Eye (tissue), 1 donor: ENCODE data around the gene MAP4K2.
"Not testable (repeated sequence)": the region's sequence is repeated elsewhere in the genome, so short reads cannot be mapped to it uniquely, and the experiment has no call there.

Source experiments
- DNase-seq: peaks from one replicate; pipeline ENCODE4 v3.0.0-alpha.2; 2015

The MAP4K2 gene

DNA sequence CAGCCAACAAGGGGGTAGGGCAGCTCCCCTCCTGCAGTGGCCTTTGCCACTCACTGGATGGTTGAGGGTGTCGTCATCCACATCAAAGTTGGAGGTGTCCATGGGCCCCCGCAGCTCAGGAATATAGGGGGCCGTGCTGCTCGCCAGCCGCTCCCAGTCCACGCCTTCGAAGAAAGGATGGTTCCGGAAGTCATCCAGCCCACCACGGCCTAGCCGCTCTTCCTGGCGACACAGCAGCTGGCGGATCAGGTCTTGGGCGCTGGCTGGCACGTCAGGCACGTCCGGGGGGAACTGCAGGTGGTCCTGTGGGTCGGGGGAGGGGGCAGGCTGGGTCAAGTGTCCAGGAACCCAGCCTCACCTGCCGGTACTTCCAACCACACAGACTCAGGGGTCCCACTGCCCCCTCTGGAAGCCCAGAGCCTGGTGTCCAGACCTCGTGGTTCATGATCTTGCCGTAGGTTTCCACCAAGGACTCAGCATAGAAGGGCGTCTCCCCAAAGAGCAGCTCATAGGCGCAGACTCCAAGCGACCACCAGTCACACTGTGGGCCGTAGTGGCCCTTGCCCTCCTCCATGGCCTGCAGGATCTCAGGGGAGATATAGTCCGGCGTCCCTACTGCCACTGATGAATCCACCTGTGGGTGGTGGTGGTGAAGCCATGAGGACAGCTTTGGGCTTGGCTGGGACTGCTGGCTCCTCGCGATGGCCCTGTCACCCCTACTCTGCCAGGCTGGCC is 35.8 kb upstream of the MAP4K2 start:
- no peak for DNase-seq

DNA sequence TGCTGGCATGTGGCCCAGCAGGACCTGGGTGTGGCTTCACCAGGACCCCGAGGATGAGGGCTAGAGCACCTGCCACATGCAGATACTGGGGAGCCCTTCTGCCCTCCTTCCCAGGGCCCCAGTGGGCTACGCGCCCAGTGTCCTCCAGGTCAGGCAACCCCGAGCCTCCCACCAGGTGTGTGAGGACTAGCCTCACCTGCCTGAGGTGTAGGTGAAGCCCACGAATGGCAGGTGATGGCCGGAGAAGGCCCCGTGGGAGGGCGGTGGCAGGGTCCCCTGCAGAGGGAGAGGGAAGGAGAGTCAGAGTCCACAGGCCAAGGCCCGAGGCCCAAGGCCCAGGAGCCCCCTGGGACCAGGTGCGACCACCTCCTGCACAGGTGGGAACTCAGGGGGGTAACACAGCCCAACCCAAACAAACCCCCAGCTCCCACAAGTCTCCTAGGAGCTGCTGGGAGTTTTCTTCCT is 34.9 kb upstream of the MAP4K2 start:
- no peak for DNase-seq

DNA sequence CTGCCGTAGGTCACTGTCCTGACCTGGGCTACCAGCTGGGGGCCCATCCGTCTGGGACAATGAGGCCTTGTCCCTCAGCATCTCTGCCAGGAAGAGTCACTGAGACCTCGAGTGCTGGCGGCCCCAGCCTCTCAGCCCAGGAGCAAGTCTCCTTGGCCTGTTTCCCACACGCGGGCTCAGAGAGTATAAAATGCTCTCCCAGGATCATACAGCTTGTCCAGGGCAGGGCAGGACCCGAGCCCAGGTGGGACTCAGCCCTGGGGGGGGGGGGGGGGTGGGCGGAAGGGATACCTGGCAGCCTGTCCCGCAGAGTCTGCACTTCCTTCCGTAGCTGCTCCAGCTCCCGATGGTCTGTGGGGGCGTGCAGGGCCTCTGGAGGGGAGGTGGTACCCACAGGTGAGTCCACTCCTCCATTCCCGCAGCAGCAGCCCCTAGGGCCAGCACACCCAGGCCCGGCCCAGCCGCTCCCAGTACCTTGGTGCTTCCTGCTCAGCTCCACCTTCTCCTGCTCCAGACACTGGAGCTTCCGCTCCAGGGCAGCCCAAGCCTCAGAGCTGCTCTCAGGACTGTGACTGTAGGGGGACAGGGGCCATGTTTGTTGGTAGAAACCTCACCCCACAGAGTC is 33.5 kb upstream of the MAP4K2 start:
- no peak for DNase-seq

DNA sequence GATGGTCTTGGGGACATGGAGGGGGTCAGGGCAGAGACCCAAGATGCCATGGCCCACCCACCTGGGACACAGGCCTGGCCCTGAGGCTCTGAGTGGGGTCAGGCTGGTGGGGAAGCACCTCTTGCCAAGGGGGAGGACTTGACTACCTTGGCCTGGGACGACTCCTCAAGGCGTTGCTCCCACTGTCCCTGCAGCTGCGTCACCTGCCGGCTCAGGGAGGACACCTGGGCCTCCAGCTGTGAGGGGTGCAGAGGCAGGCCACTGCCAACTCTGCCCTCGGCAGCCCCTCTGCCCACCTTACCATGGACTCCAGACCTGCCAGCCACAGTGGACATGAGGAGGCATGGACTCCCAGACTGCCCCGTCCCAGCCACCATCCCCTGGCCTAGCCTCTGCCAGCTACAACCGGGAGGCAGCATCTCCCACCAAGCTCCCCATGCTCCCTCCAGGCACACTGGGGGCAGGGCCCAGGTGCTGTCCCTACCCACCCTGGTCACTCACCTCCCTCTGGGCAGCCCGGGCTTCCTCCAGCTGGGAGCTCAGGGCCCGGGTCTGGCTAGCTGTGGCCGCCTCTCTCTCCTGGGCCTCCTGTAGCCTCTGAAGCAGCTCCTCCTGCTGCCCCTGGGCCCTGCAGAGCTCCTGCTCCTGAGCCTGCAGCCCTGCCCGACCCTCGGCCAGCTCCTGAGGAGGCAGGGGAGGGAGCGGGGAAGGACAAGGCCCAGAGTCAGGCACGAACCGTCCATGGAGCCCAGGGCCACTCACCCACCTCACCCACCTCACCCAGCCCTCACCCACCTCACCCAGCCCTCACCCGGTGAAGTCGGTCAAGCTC is 32.8 kb upstream of the MAP4K2 start:
- no peak for DNase-seq

DNA sequence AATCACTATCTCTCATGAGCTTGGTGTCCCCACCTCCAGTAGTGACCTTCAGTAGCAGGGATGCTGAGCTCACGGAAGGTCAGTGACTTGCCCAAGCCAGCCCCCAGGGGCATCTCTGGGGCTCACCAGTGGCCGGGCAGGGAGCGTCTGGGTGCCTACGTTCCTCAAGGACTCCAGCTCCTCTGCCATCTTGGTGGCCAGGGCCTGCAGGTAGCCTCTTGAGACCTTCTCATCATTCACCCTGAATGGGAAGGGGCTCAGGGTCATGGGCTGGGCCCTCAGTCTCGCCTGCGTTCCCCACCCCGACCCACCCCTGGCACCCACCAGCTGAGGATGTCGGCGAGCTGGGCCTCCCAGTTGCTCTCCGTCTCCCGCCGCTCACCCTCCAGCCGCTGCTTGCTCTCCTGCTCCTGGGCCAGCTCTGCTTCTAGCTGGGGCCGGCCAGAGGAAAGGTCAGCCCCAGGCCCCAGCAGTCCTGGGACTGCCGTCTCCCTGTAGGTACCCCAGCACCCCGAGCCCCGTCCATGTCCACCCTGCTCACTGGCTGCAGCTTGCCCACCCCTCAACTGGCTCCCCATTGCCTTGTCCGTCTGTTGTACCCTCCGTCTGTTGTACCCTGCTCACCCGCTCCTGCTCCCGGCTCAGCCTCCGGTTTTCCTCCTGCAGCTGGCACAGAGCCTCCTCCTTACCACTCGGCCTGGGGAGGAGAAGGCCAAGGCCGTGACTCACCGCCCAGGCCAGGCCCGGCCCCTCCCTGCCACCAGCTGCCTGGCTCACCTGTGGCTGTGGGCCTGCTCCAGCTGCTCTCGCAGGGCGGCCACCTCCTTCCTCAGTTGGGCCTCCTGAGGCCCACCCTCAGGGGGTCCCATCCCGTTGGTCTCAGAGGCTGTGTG is 32.0 kb upstream of the MAP4K2 start:
- no peak for DNase-seq

DNA sequence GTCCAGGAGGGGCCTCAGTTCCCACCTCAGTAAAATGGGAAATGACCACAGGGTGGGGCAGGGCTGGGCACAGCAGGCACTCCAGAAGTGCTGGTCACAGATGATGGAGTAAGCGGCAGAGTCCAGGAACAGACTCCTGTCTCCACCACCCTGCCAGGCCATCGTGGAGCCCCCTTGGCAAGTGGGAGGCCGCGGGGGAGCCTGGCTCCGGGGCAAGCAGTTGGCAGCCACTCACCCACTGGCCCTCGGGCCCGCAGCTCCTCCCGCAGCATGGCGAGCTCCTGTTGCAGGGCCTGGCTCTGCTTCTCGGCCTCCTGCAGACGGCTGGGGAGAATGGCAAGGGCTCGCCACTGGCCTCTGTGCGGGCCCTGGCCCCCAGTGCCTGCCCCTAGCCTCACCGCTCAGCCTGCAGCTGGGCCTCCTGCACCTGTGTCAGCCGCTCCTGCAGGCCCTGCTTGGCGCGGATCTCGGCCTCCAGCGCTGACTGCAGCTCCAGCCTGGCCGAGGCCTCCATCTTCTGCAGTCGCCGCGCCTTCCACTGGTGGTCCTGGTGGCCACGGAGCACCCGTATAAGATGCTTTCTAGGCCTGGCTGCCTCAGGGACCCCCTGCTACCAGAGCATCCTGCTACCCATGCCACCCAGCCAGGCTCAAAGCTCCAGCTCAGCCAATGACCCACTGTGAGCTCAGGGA is 31.2 kb upstream of the MAP4K2 start:
- no peak for DNase-seq

DNA sequence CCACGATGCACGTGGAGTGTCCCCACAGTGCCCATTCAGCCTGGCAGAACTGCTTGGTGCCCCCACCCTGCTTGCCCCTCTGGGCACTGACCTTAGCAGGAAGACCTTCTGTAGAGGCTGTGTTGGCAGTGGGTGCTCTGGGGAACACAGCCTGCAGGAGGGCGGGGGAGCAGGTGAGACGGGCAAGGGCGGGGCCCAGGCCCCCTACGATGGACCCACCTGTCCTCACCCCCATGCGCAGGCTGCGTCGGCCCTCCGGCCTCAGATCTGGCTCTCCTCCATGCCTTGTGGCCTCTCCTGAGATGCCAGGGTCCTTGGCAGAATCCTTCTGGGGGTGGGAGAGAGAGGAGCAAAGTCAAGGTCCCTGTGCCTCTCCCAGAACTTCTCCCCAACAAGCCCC is 30.5 kb upstream of the MAP4K2 start:
- DNase-seq, result no peak

DNA sequence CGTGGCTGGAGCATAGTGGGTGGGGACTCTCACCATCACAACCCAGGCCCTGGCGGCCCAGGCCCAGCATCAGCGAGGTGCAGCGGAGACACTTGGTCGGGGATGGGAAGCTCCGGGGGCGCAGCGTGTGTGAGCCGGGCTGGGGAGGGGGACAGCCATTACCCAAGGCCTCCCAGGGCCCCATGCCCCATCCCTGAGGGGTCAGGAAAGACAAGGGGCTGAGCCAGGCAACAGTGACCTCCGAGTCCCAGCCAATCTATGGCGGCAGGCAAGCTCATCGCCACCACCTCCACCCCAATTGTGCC is 30.1 kb upstream of the MAP4K2 start:
- no peak for DNase-seq

DNA sequence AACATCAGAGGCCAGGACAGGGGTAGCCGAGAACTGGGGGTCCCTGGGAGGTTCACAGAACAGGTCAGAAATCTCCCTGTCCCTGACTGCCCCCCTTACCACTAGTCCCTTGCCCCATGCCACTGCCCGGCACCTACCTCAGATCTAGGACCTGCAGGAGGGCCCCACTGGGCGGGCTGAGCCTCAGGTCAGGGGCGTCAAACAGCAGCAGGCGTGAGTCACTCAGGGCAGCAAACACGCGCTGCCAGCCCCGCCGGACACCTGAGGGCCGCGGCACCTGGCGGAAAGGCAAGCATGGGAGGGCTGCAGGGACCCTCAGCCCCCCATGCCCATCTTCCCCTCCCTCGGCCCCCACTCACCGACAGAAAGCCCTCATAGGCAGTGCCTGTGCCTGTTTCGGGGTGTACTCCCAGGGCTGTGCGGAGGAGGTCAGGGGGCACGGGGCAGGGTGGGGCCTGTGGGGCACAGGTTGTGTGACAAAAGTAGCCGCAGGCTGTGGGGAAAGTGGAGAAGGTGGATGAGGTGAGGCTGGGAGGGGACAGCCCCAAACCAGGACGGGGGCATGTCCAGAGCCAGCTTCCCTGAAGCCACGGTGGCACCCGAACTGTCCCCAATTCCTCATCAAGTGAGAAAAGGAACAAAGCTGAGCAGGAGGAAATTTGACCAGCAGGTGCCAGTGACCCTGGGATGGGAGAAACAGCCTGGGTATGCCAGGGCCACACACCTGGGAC is 29.6 kb upstream of the MAP4K2 start:
- DNase-seq, result no peak

DNA sequence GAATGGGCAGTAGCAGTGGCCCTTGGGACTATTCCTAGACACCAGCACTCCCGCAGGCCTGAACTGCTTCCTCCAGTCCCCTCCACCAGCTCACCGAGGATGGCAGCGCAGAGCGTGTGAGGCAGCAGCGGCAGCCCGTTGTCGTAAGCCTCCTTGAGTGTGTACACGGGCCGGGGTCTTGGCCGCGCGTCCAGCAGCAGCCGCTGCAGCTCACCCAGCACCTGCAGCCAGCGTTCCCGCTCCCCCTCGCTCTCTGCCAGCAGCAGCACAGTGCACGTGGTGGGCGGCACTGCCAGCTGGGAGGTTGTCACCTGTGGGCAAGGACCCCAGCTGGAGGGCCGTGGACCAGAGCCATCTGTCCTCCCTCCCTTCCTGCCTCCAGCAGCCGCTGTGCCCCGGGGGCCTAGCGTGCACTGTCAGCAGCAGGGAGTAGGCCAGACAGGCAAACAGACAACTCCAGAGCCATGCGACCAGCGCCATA is 28.4 kb upstream of the MAP4K2 start:
- DNase-seq, result no peak

DNA sequence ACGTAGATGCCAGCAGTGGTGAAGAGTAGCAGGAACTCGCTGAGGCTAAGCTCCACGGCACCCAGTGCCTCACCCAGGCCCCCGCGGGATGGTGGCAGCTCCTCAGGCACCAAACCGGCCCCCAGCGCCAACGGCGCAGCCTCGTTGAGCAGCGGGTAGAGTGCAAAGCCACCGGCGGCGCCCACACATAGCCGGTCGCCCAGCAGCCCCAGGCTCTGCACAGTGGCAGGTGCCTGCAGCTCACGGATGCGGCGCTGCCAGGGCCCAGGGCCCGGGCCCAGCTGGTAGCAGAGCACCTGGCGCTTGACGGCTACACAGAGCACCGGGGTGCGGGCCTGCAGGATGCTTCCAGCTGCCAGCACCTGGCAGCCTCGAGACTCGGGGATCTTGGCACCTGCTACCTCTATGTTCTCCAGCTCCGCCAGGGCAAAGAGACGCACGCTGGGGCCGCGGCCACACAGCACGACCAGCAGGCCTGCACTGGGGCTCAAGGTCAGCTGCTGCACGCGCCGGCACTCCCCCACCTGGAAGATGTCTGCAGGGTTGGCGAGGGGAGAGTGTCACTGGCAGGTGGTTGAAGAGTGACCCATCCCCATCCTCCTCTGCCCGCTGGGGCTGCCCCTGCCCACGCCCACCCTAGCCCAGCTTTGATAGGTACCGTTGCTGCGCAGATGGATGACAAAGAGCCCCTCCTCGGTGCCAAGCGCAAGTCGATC is 26.7 kb upstream of the MAP4K2 start:
- no peak for DNase-seq

DNA sequence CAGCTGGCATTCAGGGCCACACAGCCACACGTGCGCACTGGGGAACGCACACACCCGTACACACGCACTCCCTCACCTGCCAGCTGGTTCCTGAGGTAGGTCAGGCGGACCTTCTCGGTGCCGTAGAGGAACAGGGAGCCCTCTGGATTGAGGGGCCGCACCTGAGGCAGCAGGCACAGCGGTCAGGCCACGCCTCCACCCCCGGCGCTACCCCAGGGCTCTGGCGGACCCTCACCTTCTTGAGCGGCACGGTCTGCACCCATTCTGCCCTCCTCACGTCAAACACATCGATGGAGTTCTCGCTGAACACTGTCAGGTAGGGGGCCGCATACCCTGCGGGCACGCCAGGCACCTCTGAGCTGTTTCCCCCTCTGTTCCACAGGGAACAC is 24.4 kb upstream of the MAP4K2 start:
- no peak for DNase-seq

DNA sequence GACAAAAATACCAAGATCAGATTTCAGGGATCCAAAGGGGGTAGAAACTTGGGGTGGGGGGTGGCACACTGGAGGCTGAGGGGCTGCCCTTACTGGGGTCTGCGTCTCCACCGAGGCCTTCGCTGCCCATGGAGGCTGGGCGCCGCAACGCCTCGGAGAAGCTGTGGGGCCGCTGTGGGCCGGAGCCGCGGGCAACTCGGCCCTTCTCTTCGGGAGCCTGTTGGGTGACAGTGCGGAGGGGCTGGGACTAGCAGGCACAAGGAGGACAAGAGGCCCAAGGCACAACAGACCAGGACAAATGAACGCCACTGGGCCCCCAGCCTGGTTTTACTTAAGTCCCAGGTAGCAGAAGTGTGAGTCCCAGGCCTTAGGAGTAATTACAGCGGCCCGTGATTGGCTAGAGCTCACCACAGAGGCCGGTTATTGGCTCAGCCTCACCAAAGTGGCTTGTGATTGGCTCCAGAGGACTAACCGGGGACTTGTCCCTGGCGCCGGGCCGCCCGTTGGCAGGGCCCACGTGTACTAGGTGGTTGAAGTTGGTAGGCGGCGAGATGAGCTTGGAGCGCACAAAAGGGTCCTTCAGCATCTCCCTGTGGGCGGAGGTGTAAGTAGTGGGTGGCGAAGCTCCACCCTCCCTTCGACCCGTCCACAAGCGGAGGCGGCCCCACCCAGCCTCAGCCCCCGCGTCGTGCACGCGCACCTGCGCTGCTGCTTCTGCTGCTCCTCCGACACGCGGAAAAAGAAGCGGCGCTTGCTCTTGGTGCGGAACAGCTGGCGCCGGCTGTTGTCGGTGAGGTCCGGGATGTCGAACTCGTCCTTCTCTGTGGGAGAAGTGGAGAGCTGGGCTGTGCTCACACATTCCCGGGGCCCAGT is 23.8 kb upstream of the MAP4K2 start:
- DNase-seq, result no peak

DNA sequence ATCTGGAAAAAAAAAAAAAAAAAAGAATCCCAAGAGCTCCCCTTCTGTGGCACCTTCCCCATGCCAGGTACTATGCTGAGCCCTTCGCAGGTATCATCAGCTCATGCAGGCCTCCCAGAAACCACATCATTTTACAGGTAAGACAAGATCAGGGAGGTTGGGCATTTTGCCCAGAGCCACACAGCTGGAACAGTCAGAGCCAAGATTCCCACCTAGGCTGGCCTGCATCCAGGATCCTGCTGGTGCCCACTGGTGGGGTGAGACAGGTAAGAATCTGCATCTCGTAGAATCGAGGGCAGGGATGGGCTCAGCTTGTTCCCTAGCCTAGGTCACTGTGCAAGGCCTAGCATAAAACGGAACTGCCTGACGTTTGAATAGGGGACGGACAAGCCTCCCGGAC is 23.0 kb upstream of the MAP4K2 start:
- no peak for DNase-seq

DNA sequence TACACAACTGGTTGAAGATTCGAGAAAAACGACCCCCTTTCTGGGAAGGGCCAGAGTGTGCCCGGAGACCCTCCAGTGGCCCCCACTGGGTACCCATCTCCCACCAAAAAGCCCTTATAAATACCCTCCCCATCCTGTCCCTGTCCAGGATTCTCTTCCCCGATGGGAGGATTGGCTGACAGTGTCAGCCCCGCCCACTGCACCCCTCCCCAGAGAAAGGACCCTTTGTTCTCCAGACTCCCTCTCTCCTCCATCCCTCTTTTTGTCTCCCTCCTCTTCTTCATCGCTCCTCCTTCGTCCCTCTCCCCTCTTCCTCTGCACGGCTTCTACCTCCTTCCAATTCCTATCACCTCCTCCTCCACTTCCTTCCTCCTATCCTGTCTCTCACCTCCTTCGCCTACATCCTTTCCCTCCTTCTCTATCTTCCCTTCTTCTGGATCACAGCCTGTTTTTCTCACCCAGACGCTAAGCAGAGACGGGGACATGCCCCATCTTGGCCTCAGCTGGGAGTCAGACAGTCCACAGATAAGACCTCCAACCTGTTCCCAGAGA is 20.6 kb upstream of the MAP4K2 start:
- DNase-seq, result no peak

DNA sequence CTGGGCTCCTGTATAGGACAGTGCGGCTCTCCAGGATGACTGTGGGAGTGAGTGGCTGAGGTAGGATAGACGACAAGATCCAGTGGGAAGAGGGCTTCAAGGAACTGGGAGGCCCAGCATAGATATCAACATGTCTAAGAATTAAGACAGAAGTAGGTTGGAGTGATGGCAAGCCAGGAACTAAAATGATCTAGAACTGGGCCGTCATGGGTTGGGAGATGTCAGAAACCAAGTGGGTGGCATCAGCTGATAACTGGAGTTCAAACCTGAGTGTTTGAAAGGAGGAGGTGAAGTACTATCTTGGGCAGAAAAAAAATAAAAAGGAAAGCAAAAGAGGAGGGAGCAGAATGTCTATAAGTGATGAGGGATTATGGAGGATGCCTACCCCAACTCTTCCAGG is 14.5 kb upstream of the MAP4K2 start:
- no peak for DNase-seq

DNA sequence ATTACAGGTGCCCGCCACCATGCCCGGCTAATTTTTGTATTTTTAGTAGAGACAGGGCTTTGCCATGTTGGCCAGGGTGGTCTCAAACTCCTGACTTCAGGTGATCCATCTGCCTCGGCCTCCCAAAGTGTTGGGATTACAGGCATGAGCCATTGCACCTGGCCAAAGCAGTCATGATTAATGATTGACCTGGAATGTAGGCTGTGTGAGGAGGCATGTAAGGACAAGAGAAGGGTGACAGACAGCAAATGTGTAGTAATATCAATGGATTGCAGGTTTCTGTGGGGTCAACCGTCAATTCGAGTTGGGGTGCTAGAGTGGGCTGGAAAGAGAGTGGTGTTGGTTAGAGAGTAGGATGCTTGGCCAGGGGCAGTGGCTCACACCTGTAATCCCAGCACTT is 12.4 kb upstream of the MAP4K2 start:
- not testable (repeated sequence) for DNase-seq

DNA sequence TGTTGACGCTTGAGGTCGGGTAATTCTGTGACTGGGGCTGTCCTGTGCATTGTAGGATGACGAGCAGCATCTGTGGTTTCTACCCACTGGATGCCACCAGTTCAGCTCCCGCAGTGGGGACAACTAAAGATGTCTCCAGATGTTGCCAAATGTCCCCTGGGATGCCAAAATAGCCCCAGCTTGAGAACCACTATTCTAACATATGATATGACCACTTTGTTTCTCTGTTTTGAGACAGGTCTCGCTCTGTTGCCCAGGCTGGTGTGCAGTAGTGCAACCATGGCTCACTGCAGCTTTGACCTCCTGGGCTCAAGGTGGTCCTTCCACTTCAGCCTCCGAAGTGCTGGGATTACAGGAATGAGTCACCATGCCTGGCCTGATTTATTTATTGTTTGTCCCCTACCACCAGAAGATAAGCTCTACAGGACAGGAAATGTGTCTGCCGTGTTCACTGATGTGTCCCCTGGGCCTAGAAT is 11.7 kb upstream of the MAP4K2 start:
- no peak for DNase-seq

DNA sequence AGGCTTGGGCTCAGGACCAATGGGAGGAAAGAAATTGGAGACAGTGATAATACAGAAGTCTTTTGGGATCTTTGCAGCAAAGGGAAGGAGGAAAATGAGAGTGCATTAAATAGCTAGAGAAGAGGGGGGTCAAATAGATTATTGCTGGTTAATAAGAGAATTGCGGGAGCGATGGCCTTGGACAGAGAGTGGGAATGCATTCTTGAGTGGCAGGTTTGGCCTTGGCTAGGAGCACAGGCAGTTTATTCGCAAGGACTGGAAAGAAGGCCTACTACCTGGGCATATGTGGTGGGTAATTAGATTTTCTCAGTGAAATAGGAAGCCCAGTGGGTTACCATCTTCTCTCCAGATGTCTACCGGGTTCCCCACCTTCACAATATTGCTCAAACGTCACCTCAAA is 10.8 kb upstream of the MAP4K2 start:
- no peak for DNase-seq
